Measurements from ENCODE around the gene FCER2.

DNA sequence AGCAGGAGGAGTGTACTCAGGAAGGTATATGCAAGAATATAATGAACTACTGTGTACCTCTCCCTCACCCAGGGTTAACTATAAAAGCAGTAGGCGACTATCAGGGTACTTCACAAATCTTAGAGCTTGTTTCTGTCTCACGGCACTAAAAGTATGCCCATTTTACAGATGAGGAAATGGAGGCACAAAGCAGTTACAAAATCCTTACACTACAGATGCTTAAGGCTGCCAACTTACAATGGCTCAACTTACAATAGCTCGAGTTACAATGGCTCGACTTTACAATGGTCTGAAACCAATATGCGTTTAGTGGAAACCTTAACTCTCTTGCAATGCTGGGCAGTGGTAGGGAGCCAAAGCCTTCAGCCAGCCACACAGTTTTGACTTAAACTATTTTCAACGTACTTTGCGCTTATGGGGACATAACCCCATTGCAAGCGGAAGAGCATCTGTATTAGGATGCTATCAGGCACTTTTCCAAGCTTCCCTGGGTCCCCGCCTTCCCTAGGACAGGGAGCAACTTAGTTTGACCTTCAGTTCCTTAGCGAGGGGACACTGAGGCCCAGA, 4.1 kb downstream of the FCER2 start:
- no peak for TF ChIP-seq NFYB (CRISPR knock-in tag; conservative IDR thresholded peaks at IDR 0.05; ENCODE audit: low read depth)
- TF ChIP-seq, protein P1, sequence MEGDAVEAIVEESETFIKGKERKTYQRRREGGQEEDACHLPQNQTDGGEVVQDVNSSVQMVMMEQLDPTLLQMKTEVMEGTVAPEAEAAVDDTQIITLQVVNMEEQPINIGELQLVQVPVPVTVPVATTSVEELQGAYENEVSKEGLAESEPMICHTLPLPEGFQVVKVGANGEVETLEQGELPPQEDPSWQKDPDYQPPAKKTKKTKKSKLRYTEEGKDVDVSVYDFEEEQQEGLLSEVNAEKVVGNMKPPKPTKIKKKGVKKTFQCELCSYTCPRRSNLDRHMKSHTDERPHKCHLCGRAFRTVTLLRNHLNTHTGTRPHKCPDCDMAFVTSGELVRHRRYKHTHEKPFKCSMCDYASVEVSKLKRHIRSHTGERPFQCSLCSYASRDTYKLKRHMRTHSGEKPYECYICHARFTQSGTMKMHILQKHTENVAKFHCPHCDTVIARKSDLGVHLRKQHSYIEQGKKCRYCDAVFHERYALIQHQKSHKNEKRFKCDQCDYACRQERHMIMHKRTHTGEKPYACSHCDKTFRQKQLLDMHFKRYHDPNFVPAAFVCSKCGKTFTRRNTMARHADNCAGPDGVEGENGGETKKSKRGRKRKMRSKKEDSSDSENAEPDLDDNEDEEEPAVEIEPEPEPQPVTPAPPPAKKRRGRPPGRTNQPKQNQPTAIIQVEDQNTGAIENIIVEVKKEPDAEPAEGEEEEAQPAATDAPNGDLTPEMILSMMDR (IDR thresholded peaks at IDR 0.05), result no peak
- TF ChIP-seq FOXK1 (CRISPR knock-in tag; IDR thresholded peaks at IDR 0.05), result no peak
- no peak for TF ChIP-seq CBFB (CRISPR knock-in tag; IDR thresholded peaks at IDR 0.05; ENCODE audit: low read depth)
- TF ChIP-seq SP1 (CRISPR knock-in tag; conservative IDR thresholded peaks at IDR 0.05), result no peak
- TF ChIP-seq, protein P2, sequence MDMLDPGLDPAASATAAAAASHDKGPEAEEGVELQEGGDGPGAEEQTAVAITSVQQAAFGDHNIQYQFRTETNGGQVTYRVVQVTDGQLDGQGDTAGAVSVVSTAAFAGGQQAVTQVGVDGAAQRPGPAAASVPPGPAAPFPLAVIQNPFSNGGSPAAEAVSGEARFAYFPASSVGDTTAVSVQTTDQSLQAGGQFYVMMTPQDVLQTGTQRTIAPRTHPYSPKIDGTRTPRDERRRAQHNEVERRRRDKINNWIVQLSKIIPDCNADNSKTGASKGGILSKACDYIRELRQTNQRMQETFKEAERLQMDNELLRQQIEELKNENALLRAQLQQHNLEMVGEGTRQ (CRISPR knock-in tag; IDR thresholded peaks at IDR 0.05), result no peak
- TF ChIP-seq, protein P3, sequence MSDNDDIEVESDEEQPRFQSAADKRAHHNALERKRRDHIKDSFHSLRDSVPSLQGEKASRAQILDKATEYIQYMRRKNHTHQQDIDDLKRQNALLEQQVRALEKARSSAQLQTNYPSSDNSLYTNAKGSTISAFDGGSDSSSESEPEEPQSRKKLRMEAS (CRISPR knock-in tag; IDR thresholded peaks at IDR 0.05), result no peak

Data from WTC11 (cell line).